ENCODE results near the gene DEPDC5.
A peak's percentile ranks its signal among the peaks of the same experiment; 100 is the strongest.
"Not testable (repeated sequence)": the region's sequence is repeated elsewhere in the genome, so short reads cannot be mapped to it uniquely, and the experiment has no call there.

DEPDC5 gene

DNA sequence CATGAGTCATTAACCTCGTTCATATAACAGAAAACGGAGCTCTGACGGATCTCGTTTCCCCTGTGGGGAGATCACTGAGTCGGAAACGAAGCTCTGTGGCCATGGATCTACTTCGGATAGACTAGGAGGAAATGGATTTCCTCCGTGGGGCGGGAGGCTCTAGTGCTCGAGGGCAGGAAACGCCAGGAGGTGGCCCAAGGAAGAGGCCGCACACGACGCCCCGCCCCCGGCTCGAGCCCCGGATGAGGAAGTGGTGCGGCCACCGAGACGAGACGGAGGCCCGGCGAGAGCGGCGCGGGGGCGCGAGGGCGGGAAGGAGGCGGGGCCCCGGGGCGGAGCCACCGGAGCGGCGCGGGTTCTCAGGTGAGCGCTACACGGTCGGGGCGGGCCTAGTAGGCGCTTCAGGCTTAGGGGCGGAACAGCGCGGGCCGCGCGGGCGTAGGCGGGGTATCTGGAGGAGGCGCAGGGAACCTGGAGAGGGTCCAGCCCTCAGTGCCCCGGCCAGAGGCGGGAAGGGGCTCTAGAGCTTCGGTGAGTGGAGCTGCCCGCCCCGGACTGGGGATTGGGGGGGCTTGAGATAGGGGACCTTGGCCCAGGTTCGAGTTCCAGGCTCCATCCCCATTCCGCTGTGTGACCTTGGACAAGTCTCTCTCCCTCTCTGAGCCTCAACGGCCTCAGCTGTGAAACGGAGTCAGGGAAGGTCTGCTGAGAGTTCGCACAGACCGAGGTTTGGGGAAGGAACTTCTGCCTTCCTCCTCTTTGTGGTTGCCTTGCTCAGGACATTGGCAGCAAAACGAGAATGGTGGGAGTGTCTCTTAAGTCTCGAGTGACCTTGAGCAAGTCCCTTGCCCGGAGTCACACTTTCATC is at the start of gene DEPDC5:
Gene DEPDC5 (plus strand): TSS at position 386 of the 868 bp plus-strand sequence. CDS start 903 bp downstream, outside the sequence.
- DNase-seq (ENCODE audit: low spot score): peak; percentile 94

DNA sequence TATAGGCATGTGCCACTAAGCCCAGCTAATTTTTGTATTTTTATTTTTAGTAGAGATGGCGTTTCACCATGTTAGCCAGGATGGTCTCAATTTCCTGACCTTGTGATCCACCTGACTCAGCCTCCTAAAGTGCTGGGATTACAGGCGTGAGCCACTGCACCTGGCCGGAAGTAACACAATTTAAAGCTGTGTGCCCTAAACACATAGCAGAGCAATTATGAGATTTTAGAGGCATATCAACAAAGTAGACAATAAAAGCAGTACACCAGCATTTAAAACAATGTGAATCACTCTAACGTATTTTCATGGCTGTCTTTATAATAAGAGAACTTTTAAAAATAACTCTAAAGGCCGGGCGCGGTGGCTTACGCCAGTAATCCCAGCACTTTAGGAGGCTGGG is 46.3 kb upstream of the DEPDC5 start:
- DNase-seq (ENCODE audit: low spot score): no peak

DNA sequence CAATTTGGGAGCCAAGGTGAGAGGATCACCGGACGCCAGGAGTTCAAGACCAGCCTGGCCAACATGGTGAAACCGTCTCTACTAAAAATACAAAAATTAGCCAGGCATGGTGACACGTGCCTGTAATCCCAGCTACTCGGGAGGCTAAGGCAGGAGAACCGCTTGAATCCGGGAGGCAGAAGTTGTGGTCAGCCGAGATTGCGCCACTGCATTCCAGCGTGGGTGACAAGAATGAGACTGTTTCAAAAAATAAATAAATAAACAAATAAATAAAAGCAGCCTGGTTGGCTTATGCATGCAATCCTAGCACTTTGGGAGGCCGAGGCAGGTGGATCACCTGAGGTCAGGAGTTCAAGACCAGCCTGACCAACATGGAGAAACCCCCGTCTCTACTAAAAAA is 42.6 kb upstream of the DEPDC5 start:
- DNase-seq (ENCODE audit: low spot score): not testable (repeated sequence)

GRCh38 chr22:31715147-31715778 is 38.6 kb upstream of the DEPDC5 start:
- DNase-seq (ENCODE audit: low spot score): no peak

DNA sequence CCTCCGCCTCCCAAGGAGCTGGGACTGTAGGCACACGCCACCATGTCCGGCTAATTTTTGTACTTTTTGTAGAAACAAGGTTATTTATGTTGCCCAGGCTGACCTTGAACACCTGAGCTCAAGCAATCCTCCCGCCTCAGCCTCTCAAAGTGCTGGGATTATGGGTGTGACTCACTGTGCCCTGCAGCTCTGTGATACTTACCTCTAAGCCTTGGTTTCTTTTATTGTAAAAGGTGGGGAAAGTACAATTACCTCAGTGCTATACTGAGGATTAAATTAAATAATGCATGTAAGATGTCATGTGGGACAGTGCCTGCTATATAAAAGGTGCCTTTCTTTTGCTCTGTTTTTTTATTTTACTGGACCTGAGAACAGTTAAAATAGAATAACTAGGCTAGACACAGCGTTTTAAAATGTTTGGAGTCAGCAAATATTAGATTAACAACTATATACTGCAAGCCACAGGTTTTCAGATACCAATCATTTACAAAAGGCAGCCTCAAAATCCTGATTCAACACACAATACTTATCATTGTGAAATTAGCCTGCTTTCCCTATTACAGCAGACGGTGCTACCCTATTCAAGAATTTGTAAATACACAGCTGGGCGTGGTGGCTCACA is 33.9 kb upstream of the DEPDC5 start:
- DNase-seq (ENCODE audit: low spot score): no peak

DNA sequence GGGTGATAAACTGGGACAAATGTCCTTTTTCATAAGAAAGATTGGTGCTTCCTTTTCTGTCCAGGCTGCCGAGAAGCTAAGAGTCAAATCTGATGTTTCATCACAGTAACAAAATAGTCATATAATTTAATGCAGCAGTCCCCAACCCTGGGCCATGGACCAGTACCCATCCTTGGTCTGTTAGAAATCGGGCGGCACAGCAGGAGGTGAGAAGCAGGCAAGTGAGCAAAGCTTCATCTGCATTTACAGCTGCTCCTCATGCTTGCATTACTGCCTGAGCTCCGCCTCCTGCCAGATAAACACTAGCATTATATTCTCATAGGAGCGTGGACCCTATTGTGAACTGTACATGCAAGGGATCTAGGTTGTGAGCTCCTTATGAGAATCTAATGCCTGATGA is 30.1 kb upstream of the DEPDC5 start:
- DNase-seq (ENCODE audit: low spot score): no peak

- DNase-seq (ENCODE audit: low spot score): no peak
Measured at GRCh38 chr22:31726692-31727091, 27.1 kb upstream of the DEPDC5 start.

- DNase-seq (ENCODE audit: low spot score): no peak
Measured at GRCh38 chr22:31728857-31729256, 25.0 kb upstream of the DEPDC5 start.

GRCh38 chr22:31730344-31730711 is 23.5 kb upstream of the DEPDC5 start:
- DNase-seq (ENCODE audit: low spot score): no peak

GRCh38 chr22:31732089-31732829 is 21.6 kb upstream of the DEPDC5 start:
- no peak for DNase-seq (ENCODE audit: low spot score)

GRCh38 chr22:31733580-31734079 is 20.2 kb upstream of the DEPDC5 start:
- no peak for DNase-seq (ENCODE audit: low spot score)

- DNase-seq (ENCODE audit: low spot score): no peak
Measured at GRCh38 chr22:31734512-31734911, 19.3 kb upstream of the DEPDC5 start.

DNA sequence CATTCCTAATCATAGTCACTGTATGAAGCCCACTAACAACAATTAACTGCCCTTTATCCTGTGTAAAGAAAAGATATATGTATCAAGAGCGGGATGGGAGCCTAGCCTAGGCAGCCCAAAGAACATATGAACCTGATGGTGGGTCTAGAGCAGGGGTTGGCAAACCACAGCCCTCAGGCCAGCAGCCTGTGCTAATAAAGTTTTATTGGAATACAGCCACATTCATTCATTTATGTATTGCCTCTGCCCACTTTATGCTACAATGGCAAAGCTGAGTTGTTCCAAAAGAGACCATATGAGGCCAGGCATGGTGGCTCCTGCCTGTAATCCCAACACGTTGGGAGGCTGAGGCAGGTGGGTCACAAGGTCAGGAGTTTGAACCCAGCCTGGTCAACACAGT is 17.4 kb upstream of the DEPDC5 start:
- no peak for DNase-seq (ENCODE audit: low spot score)

DNA sequence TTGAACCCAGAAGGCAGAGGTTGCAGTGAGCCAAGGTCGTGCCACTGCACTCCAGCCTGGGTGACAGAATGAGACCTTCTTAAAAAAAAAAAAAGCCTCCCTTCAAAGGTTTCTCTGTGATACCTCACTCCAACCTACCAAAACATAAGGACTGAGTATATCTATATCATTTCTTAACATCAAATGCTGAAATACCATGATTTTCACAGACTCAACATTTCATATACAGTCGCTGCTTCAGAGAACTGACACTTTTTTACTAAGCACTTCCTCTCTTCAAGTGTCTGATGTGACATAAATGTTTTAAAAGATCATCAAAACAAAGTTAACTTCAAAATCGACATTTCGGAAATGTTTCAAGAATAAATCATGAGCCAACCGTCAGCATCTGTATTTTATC is 15.9 kb upstream of the DEPDC5 start:
- DNase-seq (ENCODE audit: low spot score): no peak

DNA sequence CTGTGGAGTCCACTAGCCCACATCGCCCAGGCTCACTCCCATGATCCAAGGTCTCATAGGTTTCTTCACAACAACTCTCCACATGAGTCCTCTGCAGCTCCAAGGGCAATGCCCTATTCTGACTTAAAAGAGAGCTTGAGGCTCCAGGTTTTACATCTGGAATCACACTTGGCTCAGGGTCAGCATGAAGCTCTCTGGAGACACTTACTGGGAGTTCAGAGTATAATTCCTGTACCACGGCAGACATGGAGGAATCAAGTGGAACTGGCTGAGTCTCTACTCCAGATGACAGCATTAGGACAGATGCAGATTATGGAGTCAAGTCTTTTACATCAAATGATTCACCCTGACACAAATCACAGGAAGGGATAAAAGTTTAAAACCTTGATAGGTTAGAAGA is 15.3 kb upstream of the DEPDC5 start:
- DNase-seq (ENCODE audit: low spot score): no peak

DNA sequence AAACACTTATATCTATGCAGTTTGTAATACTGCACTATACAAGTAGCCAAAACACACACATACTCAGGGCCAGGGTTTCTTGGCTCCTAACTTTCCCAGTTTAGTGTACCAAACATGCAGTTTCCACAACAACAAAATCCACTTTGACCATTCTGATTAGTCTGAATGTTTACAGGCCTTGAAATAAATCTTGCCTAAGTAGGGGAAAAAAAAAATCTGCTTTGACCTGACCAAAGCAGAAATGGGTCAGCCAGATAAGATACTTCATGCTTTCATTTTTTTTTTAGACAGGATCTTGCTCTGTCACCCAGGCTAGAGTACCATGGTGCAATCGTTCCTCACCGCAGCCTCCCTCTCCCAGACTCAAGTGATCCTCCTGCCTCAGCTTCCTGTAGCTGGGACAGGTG is 14.0 kb upstream of the DEPDC5 start:
- no peak for DNase-seq (ENCODE audit: low spot score)

- not testable (repeated sequence) for DNase-seq (ENCODE audit: low spot score)
Measured at GRCh38 chr22:31740314-31740713, 13.5 kb upstream of the DEPDC5 start.

DNA sequence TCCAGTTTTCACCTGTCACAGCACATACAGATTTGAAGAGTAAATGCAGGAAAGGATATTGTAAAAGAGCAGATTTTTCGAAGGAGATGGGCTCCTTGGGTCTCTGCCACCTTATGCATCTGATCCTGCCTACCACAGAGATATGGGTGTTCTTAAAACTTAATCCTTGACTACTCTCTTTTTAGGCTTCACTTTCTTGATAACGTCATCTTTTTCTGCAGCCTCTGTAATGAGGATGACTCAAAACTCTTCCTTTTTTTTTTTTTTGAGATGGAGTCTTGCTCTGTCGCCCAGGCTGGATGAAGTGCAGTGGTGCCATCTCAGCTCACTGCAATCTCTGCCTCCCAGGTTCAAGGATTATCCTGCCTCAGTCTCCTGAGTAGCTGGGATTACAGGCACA is 11.7 kb upstream of the DEPDC5 start:
- DNase-seq (ENCODE audit: low spot score): no peak

- no peak for DNase-seq (ENCODE audit: low spot score)
Measured at GRCh38 chr22:31742682-31743081, 11.1 kb upstream of the DEPDC5 start.

- no peak for DNase-seq (ENCODE audit: low spot score)
Measured at GRCh38 chr22:31743871-31744270, 9.9 kb upstream of the DEPDC5 start.

GRCh38 chr22:31747441-31747840 is 6.4 kb upstream of the DEPDC5 start:
- no peak for DNase-seq (ENCODE audit: low spot score)

GRCh38 chr22:31748490-31748889 is 5.3 kb upstream of the DEPDC5 start:
- no peak for DNase-seq (ENCODE audit: low spot score)

Data from hematopoietic multipotent progenitor cell treated with erythropoietin and hydrocortisone succinate and interleukin-3 and kit ligand, for 15 days (in vitro differentiated cells).